Trophoblast cell (in vitro differentiated cells and primary cell): ENCODE measurements around the gene PPFIBP2.

ENCODE experiments used
- DNase-seq, 2 donors: peaks; one replicate each; pipeline ENCODE4 v3.0.0-alpha.2; 2016
- H2AFZ ChIP-seq: 2 replicates; pipeline ENCODE4 v1.6.1; 2013; ENCODE audit warnings: low read length, moderate library complexity, mild to moderate bottlenecking; ENCODE audit not compliant: insufficient read depth, poor library complexity
- H2AK5ac ChIP-seq: 2 replicates; pipeline ENCODE4 v1.6.1; 2013; ENCODE audit warnings: mild to moderate bottlenecking, low read length
- H2BK120ac ChIP-seq: 2 replicates; pipeline ENCODE4 v1.6.1; 2013; ENCODE audit warnings: low read length, mild to moderate bottlenecking, moderate library complexity; ENCODE audit not compliant: insufficient read depth, poor library complexity
- H2BK12ac ChIP-seq: 2 replicates; pipeline ENCODE4 v1.6.1; 2013; ENCODE audit warnings: mild to moderate bottlenecking, low read length, moderate library complexity
- H2BK5ac ChIP-seq: 2 replicates; pipeline ENCODE4 v1.6.1; 2013; ENCODE audit warnings: low read length, low read depth, moderate library complexity, mild to moderate bottlenecking; ENCODE audit not compliant: poor library complexity
- H3K14ac ChIP-seq: 2 replicates; pipeline ENCODE4 v1.6.1; 2013; ENCODE audit warnings: mild to moderate bottlenecking, low read length
- H3K18ac ChIP-seq: 2 replicates; pipeline ENCODE4 v1.6.1; 2013; ENCODE audit warnings: mild to moderate bottlenecking, low read length
- H3K23ac ChIP-seq: 2 replicates; pipeline ENCODE4 v1.6.1; 2013; ENCODE audit warnings: low read length
- H3K27ac ChIP-seq: 2 replicates; pipeline ENCODE4 v1.5.1; 2013; ENCODE audit warnings: low read depth, mild to moderate bottlenecking, inconsistent platforms, low read length, moderate library complexity
- H3K27me3 ChIP-seq: 2 replicates; pipeline ENCODE4 v1.6.1; 2013; ENCODE audit warnings: inconsistent platforms, mild to moderate bottlenecking, low read length, moderate library complexity; ENCODE audit not compliant: insufficient read depth
- H3K36me3 ChIP-seq, 2 experiments: 1 replicate in 1 of 2; 2 replicates in 1 of 2; pipeline ENCODE4 v1.6.1; 2013; ENCODE audit warnings: low read length in 2 of 2, mild to moderate bottlenecking in 2 of 2, moderate library complexity in 1 of 2; ENCODE audit not compliant: insufficient read depth in 2 of 2, control insufficient read depth in 1 of 2
- H3K4ac ChIP-seq: 2 replicates; pipeline ENCODE4 v1.6.1; 2013; ENCODE audit warnings: low read depth, mild to moderate bottlenecking, low read length, moderate library complexity
- H3K4me1 ChIP-seq, 2 experiments: 1 replicate in 1 of 2; 2 replicates in 1 of 2; pipeline ENCODE4 v1.6.1; 2013; ENCODE audit warnings: low read length in 2 of 2, mild to moderate bottlenecking in 2 of 2, moderate library complexity in 1 of 2; ENCODE audit not compliant: insufficient read depth in 2 of 2, control insufficient read depth in 1 of 2
- H3K4me2 ChIP-seq: 2 replicates; pipeline ENCODE4 v1.6.1; 2013; ENCODE audit warnings: inconsistent platforms, mild to moderate bottlenecking, low read length, moderate library complexity
- H3K4me3 ChIP-seq: 2 replicates; pipeline ENCODE4 v1.5.1; 2013; ENCODE audit warnings: mild to moderate bottlenecking, low read depth, low read length, inconsistent platforms
- H3K79me1 ChIP-seq: one replicate; pipeline ENCODE4 v1.6.1; 2013; ENCODE audit warnings: low read length
- H3K79me2 ChIP-seq: 2 replicates; pipeline ENCODE4 v1.6.1; 2013; ENCODE audit warnings: low read length, mild to moderate bottlenecking; ENCODE audit not compliant: control insufficient read depth, insufficient read depth, poor library complexity
- H3K9ac ChIP-seq: 2 replicates; pipeline ENCODE4 v1.6.1; 2013; ENCODE audit warnings: mild to moderate bottlenecking, low read length
- H3K9me3 ChIP-seq: 2 replicates; pipeline ENCODE4 v1.6.1; 2013; ENCODE audit warnings: low read depth, mild to moderate bottlenecking, control low read depth, inconsistent platforms, low read length; ENCODE audit not compliant: insufficient read depth
- H4K12ac ChIP-seq: 2 replicates; pipeline ENCODE4 v1.6.1; 2013; ENCODE audit warnings: low read depth, mild to moderate bottlenecking, low read length, moderate library complexity
- H4K8ac ChIP-seq: 2 replicates; pipeline ENCODE4 v1.6.1; 2013; ENCODE audit warnings: low read depth, mild to moderate bottlenecking, low read length, moderate library complexity
- H4K91ac ChIP-seq: one replicate; pipeline ENCODE4 v1.6.1; 2013; ENCODE audit warnings: low read depth, mild to moderate bottlenecking, low read length, moderate library complexity
- whole genome bisulfite sequencing: extraction: QIAGEN DNeasy Blood & Tissue Kit; methylation state at CpG from one replicate; pipeline ENCODE4 v1.1.7; 2013; ENCODE audit warnings: missing lambda C conversion rate; ENCODE audit not compliant: insufficient read length, insufficient coverage; ENCODE audit errors: extremely low coverage; 5-methylcytosine and 5-hydroxymethylcytosine counted together

Gene PPFIBP2

DNA sequence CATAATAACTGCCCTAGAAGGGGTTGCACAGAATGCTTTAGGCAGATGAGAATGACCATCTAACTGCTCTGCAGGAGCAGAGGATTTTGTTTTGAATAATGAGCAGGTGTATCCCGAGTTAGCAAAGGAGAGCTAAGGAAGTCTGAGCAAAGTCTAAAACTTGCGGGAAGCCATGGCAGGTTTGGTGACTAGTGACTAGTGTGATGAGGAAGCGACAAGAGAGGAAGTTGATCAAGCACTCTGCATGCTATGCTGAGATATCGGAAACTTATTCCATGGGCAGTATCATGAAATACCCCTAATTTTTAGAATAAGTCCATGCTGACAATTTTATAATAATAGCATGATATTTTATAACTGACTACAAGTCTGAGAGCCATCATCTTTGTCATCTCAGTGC, 15.6 kb upstream of the PPFIBP2 start:
- Histone ChIP-seq H3K27ac (no peak overlapping the region), H3K9me3 (no peaks in the 10 kb centered on the region), H2AK5ac (no peak overlapping the region), H3K4me2 (no peak overlapping the region), H3K4ac (no peak overlapping the region), H3K36me3 (no peaks in the 10 kb centered on the region), H3K9ac (no peak overlapping the region), H3K18ac (no peak overlapping the region), H2AFZ (no peak overlapping the region), H3K79me2 (no peaks in the 10 kb centered on the region), H4K12ac (no peak overlapping the region), H3K14ac (no peak overlapping the region), H4K91ac (no peak overlapping the region), H2BK120ac (no peak overlapping the region), H3K23ac (no peak overlapping the region), H3K4me1 (peaks cover 9 to 15% of the 10 kb centered on the region in 2 experiments), H3K79me1 (peaks cover 4% of the 10 kb centered on the region), H2BK12ac (no peak overlapping the region), H3K27me3 (no peaks in the 10 kb centered on the region), H4K8ac (no peak overlapping the region), H3K4me3 (no peak overlapping the region), H2BK5ac (no peak overlapping the region)
- DNase-seq = no peak
- no CpG with 5 or more reads among the region's 4 CpGs for WGBS

DNA sequence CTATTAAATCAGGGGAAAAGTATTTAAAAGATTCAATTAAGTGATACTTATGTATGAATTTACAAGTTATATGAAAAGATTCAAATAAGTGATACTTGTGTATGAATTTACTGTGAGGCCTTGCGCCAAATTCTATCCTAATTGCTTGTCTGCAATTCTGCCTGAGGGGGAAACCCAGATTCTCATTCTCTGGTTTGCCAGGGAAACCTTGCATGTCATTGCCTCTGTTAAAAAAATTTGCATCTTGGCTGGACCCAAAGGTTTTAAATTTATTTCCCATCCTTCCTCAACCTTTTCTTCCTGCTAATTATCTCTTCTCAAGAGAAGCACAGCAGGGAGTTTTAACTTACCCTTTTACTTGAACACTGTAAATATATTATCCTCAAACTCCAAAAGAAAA, 14.7 kb upstream of the PPFIBP2 start:
- Histone ChIP-seq H3K4me1 (peaks cover 9 to 15% of the 10 kb centered on the region in 2 experiments), H3K4me2 (no peak overlapping the region), H2BK5ac (no peak overlapping the region), H2AFZ (no peak overlapping the region), H3K4ac (no peak overlapping the region), H3K9ac (no peak overlapping the region), H3K14ac (no peak overlapping the region), H4K8ac (no peak overlapping the region), H4K91ac (no peak overlapping the region), H4K12ac (no peak overlapping the region), H2BK120ac (no peak overlapping the region), H3K79me2 (no peaks in the 10 kb centered on the region), H3K18ac (no peak overlapping the region), H3K79me1 (peaks cover 4% of the 10 kb centered on the region), H3K9me3 (no peaks in the 10 kb centered on the region), H2BK12ac (no peak overlapping the region), H3K23ac (no peak overlapping the region), H3K36me3 (no peaks in the 10 kb centered on the region), H2AK5ac (no peak overlapping the region), H3K27me3 (no peaks in the 10 kb centered on the region), H3K27ac (no peak overlapping the region), H3K4me3 (no peak overlapping the region)
- peak; percentile 50 to 83 for DNase-seq
- WGBS = no CpG with 5 or more reads among the region's 1 CpG

DNA sequence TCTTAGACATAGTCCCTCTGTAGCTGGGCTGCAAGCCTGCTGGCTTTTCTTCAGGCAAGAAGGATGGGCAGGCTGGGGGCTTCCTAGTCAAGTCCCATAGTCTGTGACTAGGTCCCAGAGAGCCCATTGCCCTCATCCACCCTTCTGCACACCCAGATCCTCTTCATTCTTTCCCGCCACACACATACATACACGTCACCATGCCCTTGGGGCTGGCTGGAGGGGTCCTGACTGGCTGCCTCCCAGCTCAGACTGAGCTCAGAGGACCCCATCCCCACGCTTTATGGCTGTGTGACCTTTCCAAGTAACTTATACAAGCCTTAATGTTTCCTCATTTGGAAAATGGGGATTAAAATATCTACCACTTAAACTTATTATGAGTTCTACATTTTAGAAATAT, 13.5 kb upstream of the PPFIBP2 start:
- Histone ChIP-seq H3K27ac (no peak overlapping the region), H3K4me3 (no peak overlapping the region), H3K18ac (no peak overlapping the region), H2BK5ac (no peak overlapping the region), H3K4me1 (peaks cover 6 to 12% of the 10 kb centered on the region in 2 experiments), H2BK120ac (no peak overlapping the region), H4K12ac (peak overlapping the region; percentile 64), H2BK12ac (no peak overlapping the region), H2AFZ (no peak overlapping the region), H3K79me2 (no peaks in the 10 kb centered on the region), H3K23ac (no peak overlapping the region), H3K9me3 (no peaks in the 10 kb centered on the region), H4K8ac (no peak overlapping the region), H3K36me3 (no peaks in the 10 kb centered on the region), H3K79me1 (peaks cover 4% of the 10 kb centered on the region), H2AK5ac (no peak overlapping the region), H3K4ac (no peak overlapping the region), H3K9ac (no peak overlapping the region), H3K4me2 (no peak overlapping the region), H4K91ac (peak overlapping the region; percentile 25), H3K14ac (no peak overlapping the region), H3K27me3 (no peaks in the 10 kb centered on the region)
- DNase-seq = peak; percentile 92 to 96
- no CpG with 5 or more reads among the region's 3 CpGs for WGBS

DNA sequence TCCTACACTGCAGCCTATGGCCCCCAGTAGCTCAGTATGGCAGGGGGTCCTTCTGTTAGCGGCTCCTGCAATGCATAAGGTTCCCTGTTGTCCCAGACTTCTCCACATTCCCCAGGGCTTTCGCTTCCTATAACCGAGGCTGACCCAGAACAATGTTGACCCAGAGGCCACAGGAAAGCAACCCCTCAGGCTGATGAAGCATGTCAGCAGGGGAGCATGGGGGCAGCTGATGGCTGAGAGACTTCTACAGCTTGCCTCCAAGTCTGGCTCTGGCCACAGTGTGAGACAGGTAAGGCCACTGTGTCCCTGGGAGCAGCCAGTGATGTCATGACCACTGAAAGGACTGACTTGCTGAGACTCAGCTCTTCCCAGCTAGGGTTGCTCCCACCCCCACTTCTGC, 12.5 kb upstream of the PPFIBP2 start:
- H3K14ac ChIP-seq = no peak overlapping the region
- no CpG with 5 or more reads among the region's 3 CpGs for WGBS

More for the DNA sequence above, 12.5 kb upstream of the PPFIBP2 start:
- Histone ChIP-seq H3K18ac (no peak overlapping the region), H3K79me2 (no peaks in the 10 kb centered on the region), H3K79me1 (peaks cover 4% of the 10 kb centered on the region), H2BK12ac (no peak overlapping the region), H2BK5ac (no peak overlapping the region), H2AFZ (no peak overlapping the region), H3K23ac (peak overlapping the region; percentile 11), H3K27me3 (no peaks in the 10 kb centered on the region), H2AK5ac (no peak overlapping the region), H3K4ac (no peak overlapping the region), H3K4me3 (no peak overlapping the region), H3K9ac (peak overlapping the region; percentile 14), H3K9me3 (no peaks in the 10 kb centered on the region), H4K91ac (no peak overlapping the region), H3K36me3 (no peaks in the 10 kb centered on the region), H3K4me2 (no peak overlapping the region), H3K4me1 (peaks cover 6 to 12% of the 10 kb centered on the region in 2 experiments), H4K12ac (no peak overlapping the region), H2BK120ac (no peak overlapping the region), H4K8ac (no peak overlapping the region), H3K27ac (peak overlapping the region; percentile 12)
- DNase-seq = peak; percentile 87 to 93
